Parathyroid adenoma (tissue), 2 donors: Measurements from ENCODE around the gene IFI35.
"Not testable (repeated sequence)": the region's sequence is repeated elsewhere in the genome, so short reads cannot be mapped to it uniquely, and the experiment has no call there.

Experiments
- H2AFZ ChIP-seq: fragments of 300-600 bp; sonication (generic); one replicate; pipeline ENCODE4 v1.7.0; 2017; ENCODE audit warnings: antibody characterized with exemption, mild to moderate bottlenecking
- H3K27ac ChIP-seq: fragments of 300-600 bp; sonication (generic); one replicate; pipeline ENCODE4 v1.7.0; 2017
- H3K27me3 ChIP-seq: fragments of 300-600 bp; sonication (generic); one replicate; pipeline ENCODE4 v1.7.0; 2017; ENCODE audit warnings: low read length; ENCODE audit not compliant: control insufficient read depth, insufficient read depth
- H3K36me3 ChIP-seq: fragments of 300-600 bp; sonication (generic); one replicate; pipeline ENCODE4 v1.7.0; 2017; ENCODE audit warnings: low read length; ENCODE audit not compliant: control insufficient read depth, insufficient read depth
- H3K4me1 ChIP-seq: fragments of 300-600 bp; sonication (generic); one replicate; pipeline ENCODE4 v1.7.0; 2017; ENCODE audit warnings: control low read depth
- H3K4me2 ChIP-seq: fragments of 300-600 bp; sonication (generic); one replicate; pipeline ENCODE4 v1.7.0; 2017; ENCODE audit warnings: low read length
- H3K4me3 ChIP-seq: fragments of 300-600 bp; sonication (generic); one replicate; pipeline ENCODE4 v1.7.0; 2017; ENCODE audit warnings: low read depth, low read length
- H3K79me2 ChIP-seq: fragments of 300-600 bp; sonication (generic); one replicate; pipeline ENCODE4 v1.7.0; 2017; ENCODE audit warnings: control low read depth
- H3K9ac ChIP-seq: fragments of 300-600 bp; sonication (generic); one replicate; pipeline ENCODE4 v1.7.0; 2017; ENCODE audit warnings: mild to moderate bottlenecking
- H3K9me3 ChIP-seq: fragments of 300-600 bp; sonication (generic); one replicate; pipeline ENCODE4 v1.7.0; 2017; ENCODE audit warnings: low read length; ENCODE audit not compliant: control insufficient read depth
- CTCF ChIP-seq: fragments of 300-600 bp; sonication (generic); IDR thresholded peaks from one replicate; pipeline ENCODE4 v1.7.0; 2017; ENCODE audit warnings: antibody characterized with exemption, mild to moderate bottlenecking
- donor health status: primary hyperparathyroidism.

Gene IFI35

GRCh38 chr17:42997984-42998938, 8.3 kb upstream of the IFI35 start, which contains the start of gene RPL27:
Gene RPL27 (plus strand): TSS chr17:42998419. CDS start chr17:42998751, 332 bp downstream.
- H3K9ac ChIP-seq: peak within 1 kb of the TSS; percentile 32
- no peaks in the 10 kb centered on the region for H3K36me3 ChIP-seq
- peaks cover 11% of the 10 kb centered on the region for H3K79me2 ChIP-seq
- H3K4me2 ChIP-seq: peak within 1 kb of the TSS; percentile 70
- peaks cover 12% of the 10 kb centered on the region for H3K4me1 ChIP-seq
- peak within 1 kb of the TSS; percentile 83 for H2AFZ ChIP-seq
- peak; percentile 93 for TF ChIP-seq CTCF
- H3K27me3 ChIP-seq: no peaks in the 10 kb centered on the region
- H3K4me3 ChIP-seq: peak within 1 kb of the TSS; percentile 76
- peak within 1 kb of the TSS; percentile 87 for H3K27ac ChIP-seq
- no peaks in the 10 kb centered on the region for H3K9me3 ChIP-seq

- peak overlapping the region; percentile 87 for H3K27ac ChIP-seq
- H3K36me3 ChIP-seq: no peaks in the 10 kb centered on the region
- peak overlapping the region; percentile 32 for H3K9ac ChIP-seq
Measured at GRCh38 chr17:42999003-42999525, 7.5 kb upstream of the IFI35 start.

GRCh38 chr17:43000894-43001293, 5.7 kb upstream of the IFI35 start:
- H3K9me3 ChIP-seq, H3K27me3 ChIP-seq, H3K27ac ChIP-seq, H3K4me3 ChIP-seq, H2AFZ ChIP-seq, H3K9ac ChIP-seq, H3K36me3 ChIP-seq, H3K4me2 ChIP-seq: not testable (repeated sequence)
- Histone ChIP-seq H3K79me2 (peaks cover 11% of the 10 kb centered on the region), H3K4me1 (peaks cover 12% of the 10 kb centered on the region)

More at GRCh38 chr17:42999003-42999525, 7.5 kb upstream of the IFI35 start:
- Histone ChIP-seq H3K4me2 (peak overlapping the region; percentile 70), H2AFZ (peak overlapping the region; percentile 83), H3K4me1 (peaks cover 12% of the 10 kb centered on the region), H3K79me2 (peaks cover 11% of the 10 kb centered on the region), H3K27me3 (no peaks in the 10 kb centered on the region), H3K9me3 (no peaks in the 10 kb centered on the region), H3K4me3 (peak overlapping the region; percentile 76)
- TF ChIP-seq CTCF: no peak

GRCh38 chr17:43003542-43004172, 2.9 kb upstream of the IFI35 start:
- H3K4me2 ChIP-seq: no peak overlapping the region
- no peak overlapping the region for H2AFZ ChIP-seq
- no peak overlapping the region for H3K9ac ChIP-seq
- peaks cover 15% of the 10 kb centered on the region for H3K4me1 ChIP-seq
- no peak for TF ChIP-seq CTCF
- H3K36me3 ChIP-seq: no peaks in the 10 kb centered on the region
- peaks cover 11% of the 10 kb centered on the region for H3K79me2 ChIP-seq
- H3K27ac ChIP-seq: no peak overlapping the region
- no peaks in the 10 kb centered on the region for H3K27me3 ChIP-seq
- H3K4me3 ChIP-seq: no peak overlapping the region
- H3K9me3 ChIP-seq: no peaks in the 10 kb centered on the region
